ENCODE results near the gene NUMBL. TPM values are rescaled to one million over a fixed set of nuclear protein-coding genes. Genes with fewer than 3 reads are reported as not detected.

NUMBL gene
- total RNA-seq, 1 experiment from 2014 or later = 57.7 TPM

DNA sequence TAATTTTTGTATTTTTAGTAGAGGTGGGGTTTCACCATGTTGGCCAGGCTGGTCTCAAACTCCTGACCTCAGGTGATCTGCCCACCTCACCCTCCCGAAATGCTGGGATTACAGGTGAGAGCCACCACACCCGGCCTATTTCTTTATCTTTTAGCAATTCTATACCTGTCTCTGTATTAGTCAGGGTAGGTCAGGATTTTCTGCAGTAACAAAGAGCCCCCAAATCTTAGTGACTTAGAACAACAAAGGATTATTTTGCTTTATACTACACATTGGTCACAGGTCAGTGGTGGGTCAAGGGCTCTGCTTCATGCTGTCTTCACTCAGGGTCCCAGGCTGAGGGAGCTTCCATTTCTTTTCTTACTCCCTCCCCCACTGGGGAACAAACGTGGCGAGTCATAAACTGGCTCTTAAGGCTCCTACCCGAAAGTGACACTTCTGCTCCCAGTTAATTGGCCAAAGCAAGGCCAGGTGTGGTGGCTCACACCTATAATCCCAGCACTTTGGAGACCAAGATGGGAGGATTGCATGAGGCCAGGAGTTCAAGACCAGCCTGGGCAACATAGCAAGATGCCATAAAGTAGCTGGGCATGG, 33.3 kb upstream of the NUMBL start:
- TF ChIP-seq EZH2 (IDR thresholded peaks at IDR 0.05; ENCODE audit: low read depth) (no peak), CTCF (conservative IDR thresholded peaks at IDR 0.05) (no peak)
- Histone ChIP-seq H3K27me3 (ENCODE audit: insufficient read depth, low read depth) (no peaks in the 10 kb centered on the region), H3K9me3 (ENCODE audit: insufficient read depth, low read depth) (no peaks in the 10 kb centered on the region), H3F3A (ENCODE audit: insufficient read depth, low read depth) (0 out of 2 replicates have a peak, but pooled peaks cover 10% of the 10 kb centered on the region), H3K4me2 (no peak overlapping the region), H3K4me3 (no peak overlapping the region), H2AFZ (no peak overlapping the region), H3K36me3 (ENCODE audit: low read depth) (peaks cover 32% of the 10 kb centered on the region; the same call in 1 of the 2 replicates), H4K20me1 (ENCODE audit: insufficient read depth) (peaks cover 29% of the 10 kb centered on the region), H3K79me2 (ENCODE audit: low read depth) (peaks cover 60% of the 10 kb centered on the region), H3K4me1 (replicated peaks; ENCODE audit: insufficient read depth) (peaks cover 27% of the 10 kb centered on the region), H3K27ac (no peak overlapping the region), H3K9me2 (ENCODE audit: insufficient read depth) (no peaks in the 10 kb centered on the region)
- intact Hi-C loops (cut with micrococcal nuclease; ENCODE audit: unreplicated experiment) = no loop called here
- no TSS peak for BruUV-seq (replicated peaks)
- ChIA-PET POLR2A (ENCODE audit: unreplicated experiment) (interaction anchor here (0.6 kb wide), 1 partner anchor 103 kb away, joined by 5 read pairs; no protein-coding TSS in a partner anchor), CTCF (no interaction called here)
- DNase-seq = no peak

GRCh38 chr19:40721936-40722661, 31.6 kb upstream of the NUMBL start:
- Histone ChIP-seq H3K27ac (no peak overlapping the region), H3K79me2 (ENCODE audit: low read depth) (peaks cover 76% of the 10 kb centered on the region), H4K20me1 (ENCODE audit: insufficient read depth) (peaks cover 29% of the 10 kb centered on the region), H3K9me3 (ENCODE audit: insufficient read depth, low read depth) (no peaks in the 10 kb centered on the region), H3K9me2 (ENCODE audit: insufficient read depth) (no peaks in the 10 kb centered on the region), H3K4me2 (0 out of 2 replicates have a peak overlapping the region, but pooled peaks have one; percentile 0), H3K36me3 (ENCODE audit: low read depth) (peaks cover 28% of the 10 kb centered on the region; the same call in 1 of the 2 replicates), H3K4me3 (no peak overlapping the region), H3K4me1 (replicated peaks; ENCODE audit: insufficient read depth) (peaks cover 27% of the 10 kb centered on the region), H3F3A (ENCODE audit: insufficient read depth, low read depth) (peaks cover 21% of the 10 kb centered on the region; the same call in 1 of the 2 replicates), H3K27me3 (ENCODE audit: insufficient read depth, low read depth) (no peaks in the 10 kb centered on the region), H2AFZ (no peak overlapping the region)
- ChIA-PET CTCF (interaction anchor here (0.5 to 0.7 kb wide), 2 partner anchors 59 to 1120 kb away, joined by 3 to 13 read pairs; no protein-coding TSS in a partner anchor), POLR2A (ENCODE audit: unreplicated experiment) (no interaction called here)
- intact Hi-C loops (cut with micrococcal nuclease; ENCODE audit: unreplicated experiment) = no loop called here
- BruUV-seq (replicated peaks) = no TSS peak
- TF ChIP-seq EZH2 (IDR thresholded peaks at IDR 0.05; ENCODE audit: low read depth) = no peak
- TF ChIP-seq CTCF (conservative IDR thresholded peaks at IDR 0.05) = no peak
- DNase-seq = no peak

- no peak overlapping the region for H2AFZ ChIP-seq
- H3K27me3 ChIP-seq (ENCODE audit: insufficient read depth, low read depth) = no peaks in the 10 kb centered on the region
- H4K20me1 ChIP-seq (ENCODE audit: insufficient read depth) = peaks cover 29% of the 10 kb centered on the region
- H3K4me1 ChIP-seq (replicated peaks; ENCODE audit: insufficient read depth) = peaks cover 27% of the 10 kb centered on the region
- no peak for DNase-seq
- no peak for TF ChIP-seq CTCF (conservative IDR thresholded peaks at IDR 0.05)
- no peak for TF ChIP-seq EZH2 (IDR thresholded peaks at IDR 0.05; ENCODE audit: low read depth)
- H3K36me3 ChIP-seq (ENCODE audit: low read depth) = peaks cover 22% of the 10 kb centered on the region; the same call in 1 of the 2 replicates
- H3K9me2 ChIP-seq (ENCODE audit: insufficient read depth) = no peaks in the 10 kb centered on the region
- no peaks in the 10 kb centered on the region for H3K9me3 ChIP-seq (ENCODE audit: insufficient read depth, low read depth)
- intact Hi-C loops (cut with micrococcal nuclease; ENCODE audit: unreplicated experiment) = no loop called here
- H3K27ac ChIP-seq = no peak overlapping the region
- POLR2A ChIA-PET (ENCODE audit: unreplicated experiment) = no interaction called here
- no peak overlapping the region for H3K4me3 ChIP-seq
- peaks cover 76% of the 10 kb centered on the region for H3K79me2 ChIP-seq (ENCODE audit: low read depth)
- CTCF ChIA-PET = interaction anchor here (0.7 kb wide), 1 partner anchor 58 kb away, joined by 3 read pairs; no protein-coding TSS in a partner anchor
- peak overlapping the region; percentile 98 for H3K4me2 ChIP-seq
- no TSS peak for BruUV-seq (replicated peaks)
- H3F3A ChIP-seq (ENCODE audit: insufficient read depth, low read depth) = peaks cover 26% of the 10 kb centered on the region
Observed at GRCh38 chr19:40721140-40721486, 30.7 kb upstream of the NUMBL start.

Measured in PC-9 (cell line).